NCI-H2196 treated with DMSO at 0.1 percent for 48 hours (cell line): ENCODE measurements around the gene HLCS.

Experiments
- DNase-seq: peaks from one replicate; lab custom pipeline; 2025; ENCODE audit not compliant: unreplicated experiment; lab: John Stamatoyannopoulos, UW

The HLCS gene

GRCh38 chr21:36815284-36815683, 151.2 kb downstream of the HLCS start:
- DNase-seq, result no peak

- DNase-seq, result no peak
Observed at GRCh38 chr21:36813052-36813451, 153.4 kb downstream of the HLCS start.

- no peak for DNase-seq
Observed at GRCh38 chr21:36811762-36812161, 154.7 kb downstream of the HLCS start.

- DNase-seq, result no peak
Observed at GRCh38 chr21:36810443-36810842, 156.0 kb downstream of the HLCS start.

GRCh38 chr21:36807422-36807928, 159.0 kb downstream of the HLCS start:
- DNase-seq, result no peak

- DNase-seq, result no peak
Observed at GRCh38 chr21:36806103-36806502, 160.4 kb downstream of the HLCS start.

- no peak for DNase-seq
Observed at GRCh38 chr21:36804874-36805611, 161.4 kb downstream of the HLCS start.

GRCh38 chr21:36803816-36804439, 162.5 kb downstream of the HLCS start:
- no peak for DNase-seq

GRCh38 chr21:36803051-36803645, 163.3 kb downstream of the HLCS start:
- no peak for DNase-seq

GRCh38 chr21:36800734-36801133, 165.7 kb downstream of the HLCS start:
- DNase-seq, result no peak

- no peak for DNase-seq
Observed at GRCh38 chr21:36799869-36800268, 166.6 kb downstream of the HLCS start.

GRCh38 chr21:36798491-36798890, 168.0 kb downstream of the HLCS start:
- no peak for DNase-seq

GRCh38 chr21:36796070-36796469, 170.4 kb downstream of the HLCS start:
- DNase-seq, result no peak

- DNase-seq, result peak; percentile 26
Observed at GRCh38 chr21:36792505-36792967, 173.9 kb downstream of the HLCS start.

- no peak for DNase-seq
Observed at GRCh38 chr21:36791695-36792470, 174.6 kb downstream of the HLCS start.

- DNase-seq, result no peak
Observed at GRCh38 chr21:36791180-36791579, 175.3 kb downstream of the HLCS start.

- no peak for DNase-seq
Observed at GRCh38 chr21:36790616-36791015, 175.9 kb downstream of the HLCS start.

- no peak for DNase-seq
Observed at GRCh38 chr21:36788120-36788638, 178.3 kb downstream of the HLCS start.

- no peak for DNase-seq
Observed at GRCh38 chr21:36786186-36786585, 180.3 kb downstream of the HLCS start.

- no peak for DNase-seq
Observed at GRCh38 chr21:36785615-36786014, 180.9 kb downstream of the HLCS start.

- no peak for DNase-seq
Observed at GRCh38 chr21:36784947-36785346, 181.5 kb downstream of the HLCS start.
